GM21737 (cell line): ENCODE data around the gene GPATCH4.
"Not testable (repeated sequence)": the region's sequence is repeated elsewhere in the genome, so short reads cannot be mapped to it uniquely, and the experiment has no call there.

Experiments used
- ATAC-seq: cut with Tn5 transposase; IDR thresholded peaks from one replicate; pipeline ENCODE4 v1.9.1; 2021; ENCODE audit warnings: mild to moderate bottlenecking, moderate library complexity; ENCODE audit not compliant: unreplicated experiment

Gene GPATCH4

DNA sequence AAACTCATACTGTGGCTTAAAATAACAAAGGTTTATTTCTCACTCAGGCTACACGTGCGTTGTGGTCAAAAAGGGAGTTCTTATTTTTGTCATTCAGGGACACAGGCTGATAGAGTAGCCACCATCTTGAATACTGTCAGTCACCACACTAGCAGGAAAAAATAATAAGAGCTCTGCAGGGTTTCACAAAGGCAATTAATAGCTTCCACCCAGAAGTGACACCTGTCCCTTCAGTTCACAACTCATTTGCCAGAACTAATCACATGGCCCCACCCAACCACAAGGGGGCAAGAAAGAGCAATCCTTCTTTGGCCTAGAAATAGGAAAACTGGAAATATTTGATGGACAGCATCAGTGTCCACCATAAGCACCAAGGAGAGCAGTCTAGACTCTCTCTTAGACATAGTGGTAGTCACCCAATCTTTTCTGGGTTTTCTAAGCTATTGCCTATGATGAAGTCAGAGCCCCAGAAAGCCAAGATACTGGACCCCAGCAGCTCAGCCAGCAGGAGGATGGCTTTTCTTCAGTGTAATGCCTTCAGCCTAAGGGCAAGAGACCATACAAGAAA is 26.1 kb upstream of the GPATCH4 start:
- no peak for ATAC-seq

GRCh38 chr1:156626079-156626438 is 24.8 kb upstream of the GPATCH4 start:
- ATAC-seq: no peak

DNA sequence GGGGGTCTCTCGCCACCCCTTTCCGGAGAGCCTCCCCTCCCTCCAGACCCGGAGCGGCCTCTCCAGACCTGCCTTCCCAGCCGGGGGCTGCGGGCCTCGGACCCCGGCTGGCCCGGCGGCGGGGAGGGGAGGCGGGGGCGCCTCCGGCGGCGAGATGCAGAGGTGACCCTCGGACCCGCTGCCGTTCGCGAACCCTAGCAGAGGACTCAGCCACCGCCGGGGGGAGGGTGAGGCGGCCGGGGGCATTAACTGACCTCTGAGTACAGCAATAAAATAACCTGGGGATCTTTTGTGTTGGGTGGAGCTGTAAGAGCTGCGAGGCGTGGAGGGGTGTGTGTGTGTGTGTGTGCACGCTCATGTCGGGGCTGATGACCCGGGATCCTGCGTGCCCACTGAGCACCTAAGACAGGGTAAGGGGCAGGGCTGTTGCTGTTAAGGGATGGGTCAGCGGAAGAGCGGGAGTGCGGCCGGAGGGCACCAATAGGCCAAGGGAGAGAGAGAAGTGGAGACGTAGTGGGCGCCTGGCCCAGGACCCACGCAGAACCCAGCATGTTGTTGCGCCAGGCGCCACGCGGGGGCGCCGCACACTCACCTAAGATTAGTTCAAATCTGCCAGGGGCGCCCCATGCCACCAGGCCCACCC is 24.3 kb upstream of the GPATCH4 start:
- ATAC-seq: no peak

GRCh38 chr1:156624814-156625435 is 23.6 kb upstream of the GPATCH4 start:
- ATAC-seq: no peak

DNA sequence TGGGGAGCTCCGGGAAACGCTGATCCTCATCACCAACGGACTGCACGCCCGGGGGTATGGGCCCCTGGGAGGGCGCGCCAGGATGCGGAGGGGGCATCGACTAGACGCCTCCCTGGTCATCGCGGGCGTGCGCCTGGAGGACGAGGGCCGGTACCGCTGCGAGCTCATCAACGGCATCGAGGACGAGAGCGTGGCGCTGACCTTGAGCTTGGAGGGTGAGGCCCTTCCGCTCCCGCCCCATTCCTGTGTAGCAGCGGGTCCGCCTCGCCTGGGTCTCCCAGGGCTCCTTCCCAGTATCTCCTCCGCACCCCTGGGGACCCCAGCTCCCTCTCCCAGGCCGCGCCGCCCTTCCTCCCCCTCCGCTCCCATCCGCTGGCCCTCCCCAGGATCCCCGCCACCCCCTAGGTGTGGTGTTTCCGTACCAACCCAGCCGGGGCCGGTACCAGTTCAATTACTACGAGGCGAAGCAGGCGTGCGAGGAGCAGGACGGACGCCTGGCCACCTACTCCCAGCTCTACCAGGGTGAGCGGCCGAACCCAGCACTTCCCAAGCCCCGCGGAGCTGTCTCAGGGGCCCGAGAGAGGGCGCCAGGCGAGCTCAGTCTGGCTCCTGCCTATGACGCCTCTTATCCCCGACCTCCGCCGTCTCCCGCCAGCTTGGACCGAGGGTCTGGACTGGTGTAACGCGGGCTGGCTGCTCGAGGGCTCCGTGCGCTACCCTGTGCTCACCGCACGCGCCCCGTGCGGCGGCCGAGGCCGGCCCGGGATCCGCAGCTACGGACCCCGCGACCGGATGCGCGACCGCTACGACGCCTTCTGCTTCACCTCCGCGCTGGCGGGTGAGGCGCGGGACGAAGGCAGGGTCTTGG is 22.9 kb upstream of the GPATCH4 start:
- no peak for ATAC-seq

DNA sequence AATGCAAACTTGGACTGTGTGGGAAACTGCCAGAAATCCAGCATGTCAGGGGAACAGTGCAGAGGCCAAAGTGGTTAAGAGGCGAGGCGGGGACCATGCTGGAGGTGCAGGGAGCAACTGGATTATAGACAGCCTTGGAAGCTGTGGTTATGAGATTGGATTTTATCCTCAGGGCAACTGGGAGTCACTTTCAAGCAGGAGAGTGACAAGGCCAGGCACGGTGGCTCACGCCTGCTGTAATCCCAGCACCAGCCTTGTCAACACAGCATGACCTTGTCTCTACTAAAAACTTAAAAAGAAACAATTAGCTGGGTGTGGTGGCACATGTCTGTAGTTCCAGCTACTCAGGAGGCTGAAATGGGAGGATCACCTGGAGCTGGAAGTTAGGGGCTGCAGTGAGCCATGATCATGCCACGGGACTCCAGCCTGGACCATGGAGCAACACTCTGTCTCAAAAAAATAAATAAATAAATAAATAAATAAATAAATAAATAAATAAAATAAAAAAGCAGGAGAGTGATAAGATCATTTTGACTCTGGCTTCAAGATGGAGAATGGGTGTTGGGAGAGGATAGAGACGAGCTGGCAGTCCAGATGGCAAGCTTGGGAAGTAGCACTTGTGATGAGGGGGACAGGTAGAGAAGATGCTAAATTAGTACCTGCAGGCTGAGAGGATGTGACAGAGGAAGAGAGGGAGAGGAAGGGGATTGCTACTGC is 21.5 kb upstream of the GPATCH4 start:
- ATAC-seq: no peak

- no peak for ATAC-seq
These were observed 18.3 kb upstream of the GPATCH4 start for GRCh38 chr1:156619582-156619955.

- no peak for ATAC-seq
These were observed 17.7 kb upstream of the GPATCH4 start, which contains the start of gene HAPLN2 for GRCh38 chr1:156618853-156619581. Gene HAPLN2 (plus strand): TSS chr1:156619415. CDS start chr1:156623491, 4,076 bp downstream.

GRCh38 chr1:156616463-156616862 is 15.2 kb upstream of the GPATCH4 start:
- no peak for ATAC-seq

- ATAC-seq: no peak
These were observed 14.7 kb upstream of the GPATCH4 start for GRCh38 chr1:156615946-156616345.

DNA sequence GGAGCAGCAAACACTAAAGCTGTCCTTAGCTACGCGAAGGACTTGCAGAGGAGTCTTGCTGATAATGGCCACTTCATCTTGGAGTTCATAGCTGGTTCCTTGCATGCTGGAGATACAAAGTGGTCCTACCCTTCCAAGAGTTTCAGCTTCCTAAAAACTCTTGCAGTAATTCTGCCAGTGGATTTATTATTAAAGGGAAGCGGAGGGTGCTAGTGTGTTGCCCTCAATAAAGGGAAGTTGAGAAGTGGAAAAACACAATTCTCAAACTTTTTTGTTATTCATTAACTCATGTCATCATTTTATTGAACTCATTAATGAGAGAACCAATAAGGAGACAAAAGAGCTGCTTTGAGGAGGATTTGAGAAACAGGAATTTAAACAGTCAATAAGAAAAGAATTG is 11.4 kb upstream of the GPATCH4 start:
- ATAC-seq: no peak

DNA sequence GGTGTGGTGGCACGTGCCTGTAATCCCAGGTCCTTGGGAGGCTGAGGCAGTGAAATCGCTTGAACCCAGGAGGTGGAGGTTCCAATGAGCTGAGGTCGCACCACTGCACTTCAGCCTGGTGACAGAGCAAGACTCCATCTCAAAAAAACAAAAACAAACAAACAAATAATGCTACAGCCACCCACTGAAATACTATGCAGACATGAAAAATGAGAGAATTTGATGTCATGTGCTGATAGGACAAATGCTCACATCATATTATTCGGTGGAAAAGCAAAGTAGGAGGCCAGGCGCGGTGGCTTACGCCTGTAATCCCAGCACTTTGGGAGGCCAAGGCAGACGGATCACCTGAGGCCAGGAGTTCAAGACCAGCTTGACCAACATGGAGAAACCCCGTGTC is 8.8 kb upstream of the GPATCH4 start:
- ATAC-seq: not testable (repeated sequence)

DNA sequence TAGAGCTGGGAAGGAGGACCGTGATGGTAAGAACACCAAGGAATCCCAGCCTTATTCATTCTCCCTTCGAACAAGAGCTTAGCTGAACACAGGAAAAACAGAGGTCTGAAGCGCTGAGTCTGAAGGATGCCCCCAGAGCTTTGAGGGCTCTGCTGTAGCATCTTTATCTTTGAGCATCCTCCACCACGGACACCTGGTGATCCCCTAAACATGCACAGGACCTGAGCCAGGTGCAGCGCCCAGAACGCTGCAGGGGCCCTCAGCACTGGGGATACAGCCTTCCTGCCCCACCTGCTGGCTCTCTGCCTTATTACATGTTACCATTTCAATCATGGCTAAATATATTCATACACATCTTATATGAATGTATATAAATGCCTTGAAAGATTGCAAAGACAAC is 7.7 kb upstream of the GPATCH4 start:
- ATAC-seq: no peak

GRCh38 chr1:156608036-156608674 is 6.9 kb upstream of the GPATCH4 start:
- peak; percentile 57 for ATAC-seq

GRCh38 chr1:156607344-156607743 is 6.1 kb upstream of the GPATCH4 start:
- ATAC-seq: not testable (repeated sequence)

DNA sequence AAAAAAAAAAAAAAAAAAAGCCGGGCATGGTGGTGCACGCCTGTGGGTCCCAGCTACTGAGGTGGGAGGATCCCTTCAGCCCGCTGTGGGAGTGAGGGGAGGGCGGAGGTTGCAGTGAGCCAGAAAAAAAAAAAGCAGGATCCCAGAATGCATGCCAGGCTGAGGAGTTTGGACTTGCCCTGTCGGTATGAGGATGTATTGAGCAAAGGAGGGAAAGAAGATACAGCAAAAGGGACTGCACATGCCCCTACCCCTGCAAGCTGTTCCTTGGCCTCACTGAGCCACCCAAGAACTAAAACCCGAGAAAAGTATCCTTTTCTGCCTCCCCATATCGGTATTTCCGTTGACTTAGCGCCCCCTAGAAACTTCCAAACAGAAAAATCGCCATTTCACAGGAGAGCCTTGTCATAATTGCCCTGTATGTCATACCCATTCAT is 1.3 kb upstream of the GPATCH4 start:
- ATAC-seq: no peak

DNA sequence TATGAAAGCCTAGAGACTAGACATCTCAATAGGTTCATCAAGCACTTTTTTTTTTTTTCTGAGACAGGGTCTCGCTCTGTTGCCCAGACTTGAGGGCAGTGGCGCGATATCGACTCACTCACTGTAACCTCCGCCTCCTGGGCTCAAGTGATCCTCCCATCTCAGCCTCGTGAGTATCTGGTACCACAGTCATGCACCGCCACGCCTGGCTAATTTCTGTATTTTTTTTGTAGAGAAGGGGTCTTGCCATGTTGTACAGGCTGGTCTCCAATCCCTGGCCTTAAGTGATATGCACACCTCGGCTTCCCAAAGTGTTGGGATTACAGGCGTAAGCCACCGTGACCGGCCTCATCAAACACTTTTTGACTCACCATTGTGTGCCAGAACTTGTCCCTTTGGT is 613 bp upstream of the GPATCH4 start:
- peak; percentile 13 for ATAC-seq

- no peak for ATAC-seq
These were observed 552 bp downstream of the GPATCH4 start for GRCh38 chr1:156600733-156601121.

DNA sequence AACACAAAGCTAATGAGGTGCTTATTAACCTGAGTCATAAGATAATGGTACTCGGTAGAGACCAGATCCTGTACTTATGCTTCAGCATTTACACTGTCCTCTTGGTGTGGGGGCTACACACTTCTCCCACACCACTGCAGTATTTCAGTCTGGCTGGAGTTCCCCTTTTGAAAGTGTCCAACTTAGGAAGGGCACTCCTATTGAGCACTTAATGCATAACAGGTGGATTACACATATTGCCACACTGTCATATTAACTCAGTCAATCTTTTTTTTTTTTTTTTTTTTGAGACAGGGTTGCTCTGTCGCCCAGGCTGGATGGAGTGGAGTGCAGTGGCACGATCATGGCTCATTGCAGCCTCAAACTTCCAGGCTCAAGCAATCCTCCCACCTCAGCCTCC is 1.5 kb downstream of the GPATCH4 start:
- no peak for ATAC-seq
